Motor neuron (in vitro differentiated cells): ENCODE data around the gene P2RX3. TPM values are rescaled to one million over a fixed set of nuclear protein-coding genes. Genes with fewer than 3 reads are reported as not detected.
A peak's percentile ranks its signal among the peaks of the same experiment; 100 is the strongest.

Source experiments
- ATAC-seq, 8 experiments: fragments of 200-7000 bp; cut with Tn5 transposase; replicated peaks in 6 of 8; 2 replicates each; pipeline ENCODE4 v1.8.0; 2021; ENCODE audit warnings: mild to moderate bottlenecking in 8 of 8, moderate library complexity in 8 of 8
- H3K27ac ChIP-seq, 2 donors: fragments of 250-450 bp; sonication (Bioruptor Pico); 2 replicates each; pipeline ENCODE4 v1.9.0; 2021; ENCODE audit warnings: antibody characterized with exemption in 2 of 2, mild to moderate bottlenecking in 2 of 2, moderate library complexity in 1 of 2
- H3K4me1 ChIP-seq, 2 donors: fragments of 250-450 bp; sonication (Bioruptor Pico); replicated peaks in 1 of 2; 2 replicates each; pipeline ENCODE4 v1.6.1; 2021; ENCODE audit warnings: antibody characterized with exemption in 2 of 2, mild to moderate bottlenecking in 2 of 2, moderate library complexity in 1 of 2
- H3K4me3 ChIP-seq, 5 donors: fragments of 250-450 bp; sonication (Bioruptor Pico); 2 replicates each; pipeline ENCODE4 v1.9.0; 2021; ENCODE audit warnings: antibody characterized with exemption in 5 of 5, mild to moderate bottlenecking in 5 of 5, moderate library complexity in 4 of 5
- WGBS, 10 experiments: fragments of 450-650 bp; shearing (Covaris generic); methylation state at CpG; one replicate each; pipeline ENCODE4 v1.0.0; 2022; 5-methylcytosine and 5-hydroxymethylcytosine counted together
- in situ Hi-C, 9 experiments: fragments of 400-800 bp; cut with MboI; loops; one replicate each; pipeline ENCODE4 v1.15.0; 2021; ENCODE audit warnings: low sequenced_read_pairs in 9 of 9, low pct_unique_long_range_greater_than_20kb in 2 of 9; ENCODE audit not compliant: unreplicated experiment in 9 of 9
- total RNA-seq, 8 experiments: library from RNA; unstranded; fragments of 300-600 nt; gene quantifications; 2 replicates each; pipeline versions ENCODE4 v1.2.3 to v1.2.4, GENCODE V29; 2022

P2RX3 gene
- total RNA-seq, 8 experiments from 2014 or later = 0.36 to 153 (median 99.5) TPM; not detected in 2

- in situ Hi-C loops = loop anchor here in 1 of 9 experiments (25.0 kb wide), 1 partner anchor 160 kb away; no protein-coding TSS in a partner anchor
- 0 to 12% (median 0%) methylated on average over 1 to 5 of the region's 13 CpGs; no CpG with 5 or more reads in 5 of the 10 experiments for WGBS, 10 experiments
- peak; percentile 31 to 56 (median 41) for ATAC-seq
- Histone ChIP-seq H3K4me1 (peaks cover 29 to 45% of the 10 kb centered on the region in 2 donors), H3K27ac (peak overlapping the region; percentile 33 to 97), H3K4me3 (peak overlapping the region in 4 of 5 donors; percentile 57 to 97 (median 88))
Observed at GRCh38 chr11:57322256-57323166, 15.6 kb upstream of the P2RX3 start.

GRCh38 chr11:57323167-57323854 is 14.8 kb upstream of the P2RX3 start:
- ATAC-seq = no peak
- peaks cover 29 to 37% of the 10 kb centered on the region in 2 donors for H3K4me1 ChIP-seq
- WGBS, 10 experiments = 0 to 100% (median 28%) methylated on average over 1 to 2 of the region's 3 CpGs; no CpG with 5 or more reads in 6 of the 10 experiments
- peak overlapping the region; percentile 91 to 97 for H3K27ac ChIP-seq
- H3K4me3 ChIP-seq = peak overlapping the region; percentile 57 to 97 (median 86)
- in situ Hi-C loops = loop anchor here in 1 of 9 experiments (25.0 kb wide), 1 partner anchor 161 kb away; no protein-coding TSS in a partner anchor

- Histone ChIP-seq H3K4me3 (peak overlapping the region; percentile 57 to 97 (median 86)), H3K4me1 (peaks cover 29 to 33% of the 10 kb centered on the region in 2 donors), H3K27ac (peak overlapping the region; percentile 91 to 97)
- in situ Hi-C loops = loop anchor here in 1 of 9 experiments (25.0 kb wide), 1 partner anchor 162 kb away; no protein-coding TSS in a partner anchor
- 20% methylated on average over 3 of the region's 9 CpGs; no CpG with 5 or more reads in 9 of the 10 experiments for WGBS, 10 experiments
- ATAC-seq = no peak
Observed at GRCh38 chr11:57323855-57324153, 14.3 kb upstream of the P2RX3 start.

- ATAC-seq = peak; percentile 0 to 48 (median 36)
- Histone ChIP-seq H3K27ac (peak overlapping the region; percentile 91 to 97), H3K4me1 (peaks cover 29 to 33% of the 10 kb centered on the region in 2 donors), H3K4me3 (peak overlapping the region; percentile 57 to 97 (median 86))
- no CpG with 5 or more reads among the region's 64 CpGs for WGBS, 10 experiments
- in situ Hi-C loops = loop anchor here in 1 of 9 experiments (25.0 kb wide), 1 partner anchor 162 kb away; no protein-coding TSS in a partner anchor
Observed at GRCh38 chr11:57324154-57324885, 13.8 kb upstream of the P2RX3 start.

GRCh38 chr11:57324886-57325734 is 13.0 kb upstream of the P2RX3 start, which contains the start of gene TNKS1BP1:
TSS of gene TNKS1BP1 (minus strand) at chr11:57324952. CDS start at chr11:57321885, 3,067 bp downstream.
- H3K4me1 ChIP-seq = peaks cover 29 to 33% of the 10 kb centered on the region in 2 donors
- peak within 1 kb of the TSS; percentile 57 to 97 (median 86) for H3K4me3 ChIP-seq
- H3K27ac ChIP-seq = peak within 1 kb of the TSS; percentile 91 to 97
- ATAC-seq = peak; percentile 69 to 90 (median 86)
- in situ Hi-C loops = loop anchor here in 3 of 9 experiments (25.0 kb wide), 3 partner anchors 137 to 187 kb away; partner anchors contain the start of genes RTN4RL2 (in 1 of the 3) and SLC43A1 (in 1 of the 3)
- WGBS, 10 experiments = 1 to 16% (median 6%) methylated on average over 7 to 23 of the region's 61 CpGs; no CpG with 5 or more reads in 5 of the 10 experiments

- peak in 1 of 8 experiments; percentile 1 for ATAC-seq
- in situ Hi-C loops = loop anchor here in 2 of 9 experiments (25.0 kb wide), 2 partner anchors 137 to 187 kb away; partner anchors contain the start of genes RTN4RL2 (in 1 of the 2) and SLC43A1 (in 1 of the 2)
- 10 to 69% (median 60%) methylated on average over 1 to 4 of the region's 6 CpGs; no CpG with 5 or more reads in 4 of the 10 experiments for WGBS, 10 experiments
- peaks cover 29 to 33% of the 10 kb centered on the region in 2 donors for H3K4me1 ChIP-seq
- peak overlapping the region; percentile 57 to 97 (median 86) for H3K4me3 ChIP-seq
- peak overlapping the region; percentile 76 to 97 for H3K27ac ChIP-seq
Observed at GRCh38 chr11:57325735-57326048, 12.5 kb upstream of the P2RX3 start.

- Histone ChIP-seq H3K27ac (no peak overlapping the region), H3K4me1 (peaks cover 16 to 18% of the 10 kb centered on the region in 2 donors), H3K4me3 (no peak overlapping the region)
- in situ Hi-C loops = loop anchor here in 2 of 9 experiments (25.0 kb wide), 2 partner anchors 135 to 185 kb away; partner anchors contain the start of genes RTN4RL2 (in 1 of the 2) and SLC43A1 (in 1 of the 2)
- ATAC-seq = no peak
- WGBS, 10 experiments = 95 to 100% (median 100%) methylated on average over 1 to 5 of the region's 5 CpGs; no CpG with 5 or more reads in 4 of the 10 experiments
Observed at GRCh38 chr11:57327721-57328120, 10.4 kb upstream of the P2RX3 start.

- Histone ChIP-seq H3K27ac (no peak overlapping the region), H3K4me1 (peaks cover 17% of the 10 kb centered on the region in 2 donors), H3K4me3 (no peak overlapping the region)
- ATAC-seq = no peak
- in situ Hi-C loops = loop anchor here in 2 of 9 experiments (25.0 kb wide), 2 partner anchors 132 to 182 kb away; partner anchors contain the start of genes RTN4RL2 (in 1 of the 2) and SLC43A1 (in 1 of the 2)
- WGBS, 10 experiments = 80 to 100% (median 98%) methylated on average over 1 to 6 of the region's 9 CpGs; no CpG with 5 or more reads in 4 of the 10 experiments
Observed at GRCh38 chr11:57330029-57330428, 8.1 kb upstream of the P2RX3 start.

GRCh38 chr11:57331720-57332119 is 6.4 kb upstream of the P2RX3 start:
- H3K4me3 ChIP-seq = no peak overlapping the region
- in situ Hi-C loops = loop anchor here in 2 of 9 experiments (25.0 kb wide), 2 partner anchors 131 to 181 kb away; partner anchors contain the start of genes RTN4RL2 (in 1 of the 2) and SLC43A1 (in 1 of the 2)
- peaks cover 15% of the 10 kb centered on the region in 2 donors for H3K4me1 ChIP-seq
- 73 to 100% (median 97%) methylated on average over 1 to 7 of the region's 14 CpGs; no CpG with 5 or more reads in 3 of the 10 experiments for WGBS, 10 experiments
- no peak for ATAC-seq
- no peak overlapping the region for H3K27ac ChIP-seq

GRCh38 chr11:57332694-57333440 is 5.3 kb upstream of the P2RX3 start:
- H3K4me3 ChIP-seq = no peak overlapping the region
- no peak for ATAC-seq
- in situ Hi-C loops = loop anchor here in 2 of 9 experiments (25.0 kb wide), 2 partner anchors 129 to 179 kb away; partner anchors contain the start of genes RTN4RL2 (in 1 of the 2) and SLC43A1 (in 1 of the 2)
- H3K4me1 ChIP-seq = peaks cover 18 to 22% of the 10 kb centered on the region in 2 donors
- H3K27ac ChIP-seq = no peak overlapping the region
- WGBS, 10 experiments = 100% methylated on average over 1 to 5 of the region's 11 CpGs; no CpG with 5 or more reads in 4 of the 10 experiments
